Stimulated activated CD4-positive, alpha-beta T cell treated with anti-CD3 and anti-CD28 coated beads, Interleukin-12 subunit alpha, Interleukin-12 subunit beta, amount 100 ng/mL, for 4 hours (primary cell): Measurements from ENCODE around the gene WBP4.
"Not testable (repeated sequence)": the region's sequence is repeated elsewhere in the genome, so short reads cannot be mapped to it uniquely, and the experiment has no call there.

Experiments used
- DNase-seq: peaks from one replicate; pipeline ENCODE4 v3.0.0-alpha.2; 2020

Gene WBP4

DNA sequence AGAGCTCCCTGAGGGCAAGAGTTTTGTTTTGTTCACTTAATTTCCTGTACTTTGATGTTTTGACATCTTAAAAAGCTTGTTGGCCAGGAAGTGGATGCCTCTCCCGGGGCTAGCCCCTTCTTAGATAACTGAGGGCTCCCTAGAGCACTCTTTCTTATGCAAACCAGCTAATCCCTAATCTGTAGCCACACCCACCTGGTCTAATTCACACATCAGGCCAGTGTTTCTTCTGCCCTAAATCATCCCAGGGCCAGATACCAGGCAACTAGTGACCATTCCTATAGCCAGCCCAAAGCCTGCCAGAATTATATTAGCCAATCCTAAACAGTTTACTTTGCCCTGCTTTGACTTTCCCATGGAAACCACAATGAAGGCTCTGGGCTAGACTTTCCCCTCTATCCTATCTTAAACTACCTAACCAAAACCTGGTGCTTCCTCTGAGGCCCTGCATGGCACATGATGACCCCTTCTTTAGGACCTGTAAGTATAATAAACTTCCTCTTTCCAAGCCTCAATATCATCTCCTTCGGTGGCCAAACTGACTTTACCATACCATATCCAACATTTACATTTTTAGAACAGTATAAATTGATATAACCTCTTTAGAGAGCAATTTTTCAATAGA, 24.8 kb downstream of the WBP4 start:
- no peak for DNase-seq

- not testable (repeated sequence) for DNase-seq
These were observed 34.4 kb downstream of the WBP4 start for GRCh38 chr13:41095681-41096080.

GRCh38 chr13:41098761-41099160, 37.5 kb downstream of the WBP4 start:
- DNase-seq: no peak

GRCh38 chr13:41099986-41100385, 38.7 kb downstream of the WBP4 start:
- no peak for DNase-seq

DNA sequence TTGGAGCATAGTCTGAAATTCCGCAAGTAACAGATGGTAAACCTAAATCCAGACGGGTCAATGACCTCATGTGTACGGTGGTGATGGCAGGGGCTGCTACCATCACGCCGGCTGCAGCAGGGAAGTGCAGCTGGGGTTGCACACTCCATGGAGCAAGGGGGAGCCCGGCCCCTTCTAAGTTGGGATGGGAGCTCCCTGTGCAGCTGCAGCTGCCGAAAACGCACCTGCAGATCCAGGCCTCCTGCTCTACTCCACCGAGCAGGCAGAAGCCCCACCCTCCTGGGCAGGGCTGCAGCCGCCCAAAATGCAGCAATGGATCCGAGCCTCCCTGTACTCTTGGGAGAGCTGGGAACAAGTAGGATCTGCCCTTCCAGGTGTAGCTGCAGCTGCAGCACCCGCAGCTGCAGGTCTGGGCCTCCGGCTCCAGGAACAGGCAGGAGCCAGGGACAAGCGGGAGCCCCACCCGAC, 45.8 kb downstream of the WBP4 start:
- no peak for DNase-seq

GRCh38 chr13:41107584-41108014, 46.3 kb downstream of the WBP4 start:
- no peak for DNase-seq

DNA sequence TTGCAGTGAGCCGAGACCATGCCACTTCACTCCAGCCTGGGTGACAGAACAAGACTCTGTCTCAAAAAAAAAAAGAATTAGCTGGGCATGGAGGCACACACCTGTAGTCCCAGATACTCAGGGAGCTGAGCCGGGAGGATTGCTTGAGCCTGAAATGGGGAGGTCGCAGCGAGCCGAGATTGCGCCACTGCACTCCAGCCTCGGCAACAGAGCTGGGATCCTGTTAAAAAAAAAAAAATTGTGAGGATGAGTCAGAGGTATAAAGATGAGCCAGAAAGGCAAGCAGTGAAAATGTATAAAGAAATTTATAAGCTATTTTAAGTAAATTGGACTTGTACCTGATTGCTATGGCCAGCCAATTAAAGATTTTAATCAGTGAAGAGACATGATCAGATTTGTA, 50.1 kb downstream of the WBP4 start:
- no peak for DNase-seq

DNA sequence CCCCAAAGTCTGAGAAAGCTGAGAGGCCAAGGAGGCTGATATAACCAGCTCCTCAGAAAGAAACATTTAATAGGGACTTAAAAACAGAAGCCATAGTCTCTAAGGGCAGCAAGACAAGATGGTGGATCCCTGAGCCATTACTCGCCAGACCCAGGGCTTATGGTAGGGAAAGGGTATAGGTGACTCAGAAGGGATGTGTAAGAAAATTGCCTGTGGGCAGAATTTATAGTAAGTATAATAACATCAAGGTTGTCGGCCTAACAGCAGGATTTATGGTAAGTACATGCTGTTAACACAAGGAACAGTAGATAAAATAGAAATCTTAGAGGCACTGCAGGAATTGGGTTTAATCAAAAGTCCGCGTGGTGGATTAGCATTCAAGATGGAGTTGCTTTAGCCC, 56.6 kb downstream of the WBP4 start:
- DNase-seq: no peak

GRCh38 chr13:41122838-41123237, 61.5 kb downstream of the WBP4 start:
- no peak for DNase-seq

GRCh38 chr13:41127701-41128100, 66.4 kb downstream of the WBP4 start:
- no peak for DNase-seq

- no peak for DNase-seq
These were observed 69.0 kb downstream of the WBP4 start for GRCh38 chr13:41130356-41130755.

GRCh38 chr13:41131189-41131588, 69.9 kb downstream of the WBP4 start:
- not testable (repeated sequence) for DNase-seq

GRCh38 chr13:41131660-41132511, 70.6 kb downstream of the WBP4 start:
- not testable (repeated sequence) for DNase-seq

- peak; percentile 91 for DNase-seq
These were observed 71.3 kb downstream of the WBP4 start, which contains the start of gene KBTBD6 for GRCh38 chr13:41132512-41133152. Gene KBTBD6, minus strand, starts transcription at chr13:41132802. Its CDS starts 291 bp downstream, at chr13:41132511.
